WTC11 (cell line): ENCODE results near the gene LRIG3. TPM values are rescaled to one million over a fixed set of nuclear protein-coding genes. Genes with fewer than 3 reads are reported as not detected.

Experiments used
- ATAC-seq: fragments of 200-7000 bp; cut with Tn5 transposase; 2 replicates; pipeline ENCODE4 v1.10.0; 2021; ENCODE audit warnings: mild to moderate bottlenecking, moderate library complexity
- CTCF ChIA-PET: fragments of 300-600 bp; sonication (Branson Sonifier 250); formaldehyde crosslinking; loops from one replicate; lab custom pipeline; 2021; ENCODE audit warnings: antibody characterized with exemption; lab: Charles Lee
- POLR2A ChIA-PET: fragments of 350-600 bp; sonication (Branson Sonifier 250); formaldehyde crosslinking; loops from one replicate; lab custom pipeline; 2021; ENCODE audit warnings: antibody characterized with exemption; lab: Charles Lee
- DNase-seq: peaks from one replicate; pipeline ENCODE4 v3.0.0; 2021; ENCODE audit warnings: low spot score
- H3K27ac Mint-ChIP-seq: 2 replicates; pipeline ENCODE4 v1.8.0; 2021; ENCODE audit warnings: mixed read lengths
- H3K27me3 Mint-ChIP-seq: 2 replicates; pipeline ENCODE4 v1.8.0; 2021; ENCODE audit warnings: low read depth, mild to moderate bottlenecking, moderate library complexity, mixed read lengths
- H3K36me3 Mint-ChIP-seq: 2 replicates; pipeline ENCODE4 v1.8.0; 2021; ENCODE audit warnings: mixed read lengths
- H3K4me1 Mint-ChIP-seq: 2 replicates; pipeline ENCODE4 v1.8.0; 2022; ENCODE audit warnings: mixed read lengths
- H3K4me3 Mint-ChIP-seq: 2 replicates; pipeline ENCODE4 v1.8.0; 2021; ENCODE audit warnings: mild to moderate bottlenecking, moderate library complexity, mixed read lengths
- H3K9me3 Mint-ChIP-seq: 2 replicates; pipeline ENCODE4 v1.8.0; 2021; ENCODE audit warnings: mixed read lengths
- CREM ChIP-seq: sonication (generic); formaldehyde crosslinking; IDR thresholded peaks from 2 replicates; pipeline ENCODE4 v1.8.1; 2022; ENCODE audit warnings: mild to moderate bottlenecking, missing genetic modification reagents, moderate library complexity
- GRHL2 ChIP-seq: fragments of 250-450 bp; sonication (Bioruptor Pico); IDR thresholded peaks from 2 replicates; pipeline ENCODE4 v1.8.0; 2022; ENCODE audit warnings: mild to moderate bottlenecking, moderate library complexity; ENCODE audit not compliant: insufficient replicate concordance, severe bottlenecking
- SMAD4 ChIP-seq: sonication (generic); formaldehyde crosslinking; IDR thresholded peaks from 2 replicates; pipeline ENCODE4 v1.8.0; 2022; ENCODE audit warnings: mild to moderate bottlenecking, missing genetic modification reagents
- SOX15 ChIP-seq: fragments of 250-450 bp; sonication (Bioruptor Pico); IDR thresholded peaks from 2 replicates; pipeline ENCODE4 v1.9.0; 2021; ENCODE audit warnings: mild to moderate bottlenecking
- total RNA-seq: library from RNA; stranded (reverse); gene quantifications from 3 replicates; pipeline ENCODE4 v1.2.3, GENCODE V29; 2021
- TF ChIP-seq, protein P1 (sequence below): fragments of 200-600 bp; IDR thresholded peaks from 2 replicates; pipeline ENCODE4 v1.8.0; 2022; ENCODE audit warnings: antibody characterized with exemption
- TF ChIP-seq, protein P2 (sequence below): fragments of 250-450 bp; sonication (Bioruptor Pico); IDR thresholded peaks from 2 replicates; pipeline ENCODE4 v1.9.0; 2021; ENCODE audit warnings: mild to moderate bottlenecking, borderline replicate concordance
- TF ChIP-seq, protein P3 (sequence below): sonication (generic); formaldehyde crosslinking; conservative IDR thresholded peaks from 2 replicates; pipeline ENCODE4 v1.8.1; 2023; ENCODE audit warnings: mild to moderate bottlenecking, low read depth, missing genetic modification reagents, moderate library complexity
- TF ChIP-seq, protein P4 (sequence below): fragments of 250-450 bp; sonication (Bioruptor Pico); IDR thresholded peaks from 2 replicates; pipeline ENCODE4 v1.9.0; 2021; ENCODE audit warnings: mild to moderate bottlenecking
- TF ChIP-seq, protein P5 (sequence below): sonication (generic); formaldehyde crosslinking; IDR thresholded peaks from 2 replicates; pipeline ENCODE4 v1.8.0; 2022; ENCODE audit warnings: mild to moderate bottlenecking, missing genetic modification reagents
- TF ChIP-seq, protein P6 (sequence below): fragments of 250-450 bp; sonication (Bioruptor Pico); IDR thresholded peaks from 2 replicates; pipeline ENCODE4 v1.9.0; 2021; ENCODE audit warnings: moderate library complexity, mild to moderate bottlenecking, inconsistent platforms, borderline replicate concordance

Gene LRIG3
- total RNA-seq, 1 experiment from 2014 or later: 13.0 TPM

DNA sequence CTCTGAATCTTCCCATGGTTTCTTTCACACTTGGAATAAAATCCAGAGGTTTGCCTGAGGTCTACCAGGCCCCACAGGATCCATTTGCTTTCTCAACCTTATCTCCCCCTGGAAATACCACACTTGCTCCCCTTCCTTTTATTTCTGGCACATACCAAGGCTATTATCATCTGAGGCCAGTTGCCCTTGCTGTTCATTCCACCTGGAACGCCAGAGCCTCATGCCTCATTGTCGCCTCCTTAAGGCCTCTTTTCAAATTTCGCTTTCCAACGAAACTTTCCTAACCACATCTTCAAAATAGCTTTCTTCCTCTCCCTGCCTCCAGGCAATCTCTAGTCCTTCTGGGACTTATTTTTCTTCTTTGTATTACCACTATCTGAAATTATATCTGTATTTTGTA lies 11.2 kb upstream of the LRIG3 start:
- ChIA-PET CTCF (interaction anchor here (1.0 to 2.4 kb wide), 4 partner anchors 12 to 391 kb away, joined by 3 to 10 read pairs (median 6); partner anchors contain the start of gene LRIG3), POLR2A (no interaction called here)
- Mint-ChIP-seq H3K9me3 (peaks cover 7% of the 10 kb centered on the region), H3K36me3 (no peaks in the 10 kb centered on the region), H3K27me3 (no peaks in the 10 kb centered on the region), H3K27ac (no peak overlapping the region), H3K4me3 (no peak overlapping the region), H3K4me1 (peaks cover 4% of the 10 kb centered on the region)
- DNase-seq: no peak
- ATAC-seq: peak; percentile 38
- no peak for TF ChIP-seq GRHL2 (CRISPR knock-in tag)
- TF ChIP-seq, protein P1, sequence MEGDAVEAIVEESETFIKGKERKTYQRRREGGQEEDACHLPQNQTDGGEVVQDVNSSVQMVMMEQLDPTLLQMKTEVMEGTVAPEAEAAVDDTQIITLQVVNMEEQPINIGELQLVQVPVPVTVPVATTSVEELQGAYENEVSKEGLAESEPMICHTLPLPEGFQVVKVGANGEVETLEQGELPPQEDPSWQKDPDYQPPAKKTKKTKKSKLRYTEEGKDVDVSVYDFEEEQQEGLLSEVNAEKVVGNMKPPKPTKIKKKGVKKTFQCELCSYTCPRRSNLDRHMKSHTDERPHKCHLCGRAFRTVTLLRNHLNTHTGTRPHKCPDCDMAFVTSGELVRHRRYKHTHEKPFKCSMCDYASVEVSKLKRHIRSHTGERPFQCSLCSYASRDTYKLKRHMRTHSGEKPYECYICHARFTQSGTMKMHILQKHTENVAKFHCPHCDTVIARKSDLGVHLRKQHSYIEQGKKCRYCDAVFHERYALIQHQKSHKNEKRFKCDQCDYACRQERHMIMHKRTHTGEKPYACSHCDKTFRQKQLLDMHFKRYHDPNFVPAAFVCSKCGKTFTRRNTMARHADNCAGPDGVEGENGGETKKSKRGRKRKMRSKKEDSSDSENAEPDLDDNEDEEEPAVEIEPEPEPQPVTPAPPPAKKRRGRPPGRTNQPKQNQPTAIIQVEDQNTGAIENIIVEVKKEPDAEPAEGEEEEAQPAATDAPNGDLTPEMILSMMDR: 0 out of 2 replicates have a peak, but pooled peaks have one; percentile 18

DNA sequence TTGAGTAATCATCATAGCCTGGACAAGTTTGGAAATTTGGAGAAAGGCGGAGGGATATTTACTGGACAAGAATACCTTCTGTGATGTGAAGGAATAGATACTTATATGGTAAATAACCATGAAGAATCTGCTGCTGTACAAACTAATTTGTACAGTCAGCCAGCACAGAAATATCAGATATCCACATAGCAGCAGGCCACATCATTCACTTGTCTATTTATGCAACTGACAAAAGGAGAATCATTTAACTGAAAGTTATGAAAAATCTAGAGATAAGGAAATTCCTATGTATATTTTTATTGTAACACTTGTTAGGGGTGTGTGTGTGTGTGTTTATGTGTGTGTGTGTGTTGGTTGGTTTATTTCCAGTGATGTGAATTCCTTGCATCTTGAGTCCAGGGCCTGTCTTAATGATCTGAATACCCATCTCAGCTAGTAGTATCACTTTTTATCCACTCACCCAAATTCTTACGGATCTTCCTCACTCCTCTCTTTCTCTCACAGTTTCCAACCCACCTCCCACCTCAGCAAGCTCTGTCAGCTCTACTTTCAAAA lies 10.5 kb upstream of the LRIG3 start:
- Mint-ChIP-seq H3K9me3 (peaks cover 7% of the 10 kb centered on the region), H3K4me3 (no peak overlapping the region), H3K36me3 (no peaks in the 10 kb centered on the region), H3K4me1 (peaks cover 4% of the 10 kb centered on the region), H3K27me3 (no peaks in the 10 kb centered on the region), H3K27ac (no peak overlapping the region)
- TF ChIP-seq, protein P2, sequence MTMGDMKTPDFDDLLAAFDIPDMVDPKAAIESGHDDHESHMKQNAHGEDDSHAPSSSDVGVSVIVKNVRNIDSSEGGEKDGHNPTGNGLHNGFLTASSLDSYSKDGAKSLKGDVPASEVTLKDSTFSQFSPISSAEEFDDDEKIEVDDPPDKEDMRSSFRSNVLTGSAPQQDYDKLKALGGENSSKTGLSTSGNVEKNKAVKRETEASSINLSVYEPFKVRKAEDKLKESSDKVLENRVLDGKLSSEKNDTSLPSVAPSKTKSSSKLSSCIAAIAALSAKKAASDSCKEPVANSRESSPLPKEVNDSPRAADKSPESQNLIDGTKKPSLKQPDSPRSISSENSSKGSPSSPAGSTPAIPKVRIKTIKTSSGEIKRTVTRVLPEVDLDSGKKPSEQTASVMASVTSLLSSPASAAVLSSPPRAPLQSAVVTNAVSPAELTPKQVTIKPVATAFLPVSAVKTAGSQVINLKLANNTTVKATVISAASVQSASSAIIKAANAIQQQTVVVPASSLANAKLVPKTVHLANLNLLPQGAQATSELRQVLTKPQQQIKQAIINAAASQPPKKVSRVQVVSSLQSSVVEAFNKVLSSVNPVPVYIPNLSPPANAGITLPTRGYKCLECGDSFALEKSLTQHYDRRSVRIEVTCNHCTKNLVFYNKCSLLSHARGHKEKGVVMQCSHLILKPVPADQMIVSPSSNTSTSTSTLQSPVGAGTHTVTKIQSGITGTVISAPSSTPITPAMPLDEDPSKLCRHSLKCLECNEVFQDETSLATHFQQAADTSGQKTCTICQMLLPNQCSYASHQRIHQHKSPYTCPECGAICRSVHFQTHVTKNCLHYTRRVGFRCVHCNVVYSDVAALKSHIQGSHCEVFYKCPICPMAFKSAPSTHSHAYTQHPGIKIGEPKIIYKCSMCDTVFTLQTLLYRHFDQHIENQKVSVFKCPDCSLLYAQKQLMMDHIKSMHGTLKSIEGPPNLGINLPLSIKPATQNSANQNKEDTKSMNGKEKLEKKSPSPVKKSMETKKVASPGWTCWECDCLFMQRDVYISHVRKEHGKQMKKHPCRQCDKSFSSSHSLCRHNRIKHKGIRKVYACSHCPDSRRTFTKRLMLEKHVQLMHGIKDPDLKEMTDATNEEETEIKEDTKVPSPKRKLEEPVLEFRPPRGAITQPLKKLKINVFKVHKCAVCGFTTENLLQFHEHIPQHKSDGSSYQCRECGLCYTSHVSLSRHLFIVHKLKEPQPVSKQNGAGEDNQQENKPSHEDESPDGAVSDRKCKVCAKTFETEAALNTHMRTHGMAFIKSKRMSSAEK: no peak
- ATAC-seq (no peak), DNase-seq (no peak)
- CTCF ChIA-PET: interaction anchor here (1.0 to 2.4 kb wide), 4 partner anchors 11 to 390 kb away, joined by 3 to 10 read pairs (median 6); partner anchors contain the start of gene LRIG3
- POLR2A ChIA-PET: no interaction called here

DNA sequence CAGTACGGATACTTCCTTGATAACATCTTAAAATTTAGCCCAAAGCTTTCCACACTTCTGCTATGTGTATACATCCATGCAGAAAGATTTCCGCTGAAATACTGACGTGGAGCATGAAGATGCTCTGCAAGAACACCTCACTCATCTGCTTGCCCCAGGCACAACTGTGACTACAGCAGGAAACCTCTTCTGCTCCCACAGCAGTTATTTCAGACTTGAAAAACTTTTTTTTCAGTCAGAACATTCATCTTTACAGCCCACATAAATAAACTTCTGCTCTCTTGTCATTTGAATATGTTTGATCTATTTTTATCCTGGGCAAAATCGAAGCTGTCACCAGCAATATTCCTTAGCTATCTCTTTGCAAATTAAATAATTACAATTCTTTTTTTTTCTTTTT lies 6.8 kb upstream of the LRIG3 start:
- Mint-ChIP-seq H3K4me1 (peaks cover 7% of the 10 kb centered on the region), H3K27me3 (peaks cover 5% of the 10 kb centered on the region), H3K9me3 (peaks cover 7% of the 10 kb centered on the region), H3K27ac (no peak overlapping the region), H3K4me3 (no peak overlapping the region), H3K36me3 (no peaks in the 10 kb centered on the region)
- CTCF ChIA-PET: interaction anchor here (1.1 kb wide), 1 partner anchor 386 kb away, joined by 3 read pairs; no protein-coding TSS in a partner anchor
- POLR2A ChIA-PET: interaction anchor here (0.6 kb wide), 1 partner anchor 282 kb away, joined by 4 read pairs; no protein-coding TSS in a partner anchor
- DNase-seq (no peak), ATAC-seq (no peak)
- TF ChIP-seq CREM (no peak), SOX15 (CRISPR knock-in tag) (no peak)
- TF ChIP-seq, protein P3, sequence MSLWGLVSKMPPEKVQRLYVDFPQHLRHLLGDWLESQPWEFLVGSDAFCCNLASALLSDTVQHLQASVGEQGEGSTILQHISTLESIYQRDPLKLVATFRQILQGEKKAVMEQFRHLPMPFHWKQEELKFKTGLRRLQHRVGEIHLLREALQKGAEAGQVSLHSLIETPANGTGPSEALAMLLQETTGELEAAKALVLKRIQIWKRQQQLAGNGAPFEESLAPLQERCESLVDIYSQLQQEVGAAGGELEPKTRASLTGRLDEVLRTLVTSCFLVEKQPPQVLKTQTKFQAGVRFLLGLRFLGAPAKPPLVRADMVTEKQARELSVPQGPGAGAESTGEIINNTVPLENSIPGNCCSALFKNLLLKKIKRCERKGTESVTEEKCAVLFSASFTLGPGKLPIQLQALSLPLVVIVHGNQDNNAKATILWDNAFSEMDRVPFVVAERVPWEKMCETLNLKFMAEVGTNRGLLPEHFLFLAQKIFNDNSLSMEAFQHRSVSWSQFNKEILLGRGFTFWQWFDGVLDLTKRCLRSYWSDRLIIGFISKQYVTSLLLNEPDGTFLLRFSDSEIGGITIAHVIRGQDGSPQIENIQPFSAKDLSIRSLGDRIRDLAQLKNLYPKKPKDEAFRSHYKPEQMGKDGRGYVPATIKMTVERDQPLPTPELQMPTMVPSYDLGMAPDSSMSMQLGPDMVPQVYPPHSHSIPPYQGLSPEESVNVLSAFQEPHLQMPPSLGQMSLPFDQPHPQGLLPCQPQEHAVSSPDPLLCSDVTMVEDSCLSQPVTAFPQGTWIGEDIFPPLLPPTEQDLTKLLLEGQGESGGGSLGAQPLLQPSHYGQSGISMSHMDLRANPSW (CRISPR knock-in tag): no peak

DNA sequence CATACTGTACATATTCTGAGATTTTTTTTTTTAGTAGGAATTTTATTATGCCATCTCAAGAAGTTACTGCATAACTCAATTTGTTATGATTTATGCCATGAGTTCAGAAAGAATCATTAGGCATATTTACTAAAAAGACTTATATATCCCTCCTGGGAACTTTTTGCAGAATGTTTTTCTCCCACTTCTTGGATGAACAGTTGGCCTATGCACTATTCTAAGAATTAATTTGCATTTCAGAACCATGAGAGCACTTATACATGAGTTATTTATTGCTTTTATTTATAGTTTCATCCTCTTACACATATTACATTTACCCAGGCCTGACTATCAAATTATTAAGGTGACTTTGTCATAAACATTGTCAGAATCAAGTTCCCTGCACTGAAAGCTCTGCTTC lies 6.3 kb upstream of the LRIG3 start:
- ATAC-seq (no peak), DNase-seq (no peak)
- Mint-ChIP-seq H3K9me3 (peaks cover 4% of the 10 kb centered on the region), H3K36me3 (no peaks in the 10 kb centered on the region), H3K27me3 (peaks cover 5% of the 10 kb centered on the region), H3K27ac (no peak overlapping the region), H3K4me1 (peaks cover 7% of the 10 kb centered on the region), H3K4me3 (no peak overlapping the region)
- POLR2A ChIA-PET: interaction anchor here (0.6 kb wide), 1 partner anchor 281 kb away, joined by 4 read pairs; no protein-coding TSS in a partner anchor
- CTCF ChIA-PET: interaction anchor here (1.1 kb wide), 1 partner anchor 386 kb away, joined by 3 read pairs; no protein-coding TSS in a partner anchor
- TF ChIP-seq, protein P4, sequence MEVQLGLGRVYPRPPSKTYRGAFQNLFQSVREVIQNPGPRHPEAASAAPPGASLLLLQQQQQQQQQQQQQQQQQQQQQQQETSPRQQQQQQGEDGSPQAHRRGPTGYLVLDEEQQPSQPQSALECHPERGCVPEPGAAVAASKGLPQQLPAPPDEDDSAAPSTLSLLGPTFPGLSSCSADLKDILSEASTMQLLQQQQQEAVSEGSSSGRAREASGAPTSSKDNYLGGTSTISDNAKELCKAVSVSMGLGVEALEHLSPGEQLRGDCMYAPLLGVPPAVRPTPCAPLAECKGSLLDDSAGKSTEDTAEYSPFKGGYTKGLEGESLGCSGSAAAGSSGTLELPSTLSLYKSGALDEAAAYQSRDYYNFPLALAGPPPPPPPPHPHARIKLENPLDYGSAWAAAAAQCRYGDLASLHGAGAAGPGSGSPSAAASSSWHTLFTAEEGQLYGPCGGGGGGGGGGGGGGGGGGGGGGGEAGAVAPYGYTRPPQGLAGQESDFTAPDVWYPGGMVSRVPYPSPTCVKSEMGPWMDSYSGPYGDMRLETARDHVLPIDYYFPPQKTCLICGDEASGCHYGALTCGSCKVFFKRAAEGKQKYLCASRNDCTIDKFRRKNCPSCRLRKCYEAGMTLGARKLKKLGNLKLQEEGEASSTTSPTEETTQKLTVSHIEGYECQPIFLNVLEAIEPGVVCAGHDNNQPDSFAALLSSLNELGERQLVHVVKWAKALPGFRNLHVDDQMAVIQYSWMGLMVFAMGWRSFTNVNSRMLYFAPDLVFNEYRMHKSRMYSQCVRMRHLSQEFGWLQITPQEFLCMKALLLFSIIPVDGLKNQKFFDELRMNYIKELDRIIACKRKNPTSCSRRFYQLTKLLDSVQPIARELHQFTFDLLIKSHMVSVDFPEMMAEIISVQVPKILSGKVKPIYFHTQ (CRISPR knock-in tag): no peak
- no peak for TF ChIP-seq SMAD4
- TF ChIP-seq, protein P5, sequence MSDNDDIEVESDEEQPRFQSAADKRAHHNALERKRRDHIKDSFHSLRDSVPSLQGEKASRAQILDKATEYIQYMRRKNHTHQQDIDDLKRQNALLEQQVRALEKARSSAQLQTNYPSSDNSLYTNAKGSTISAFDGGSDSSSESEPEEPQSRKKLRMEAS (CRISPR knock-in tag): no peak
- TF ChIP-seq, protein P6, sequence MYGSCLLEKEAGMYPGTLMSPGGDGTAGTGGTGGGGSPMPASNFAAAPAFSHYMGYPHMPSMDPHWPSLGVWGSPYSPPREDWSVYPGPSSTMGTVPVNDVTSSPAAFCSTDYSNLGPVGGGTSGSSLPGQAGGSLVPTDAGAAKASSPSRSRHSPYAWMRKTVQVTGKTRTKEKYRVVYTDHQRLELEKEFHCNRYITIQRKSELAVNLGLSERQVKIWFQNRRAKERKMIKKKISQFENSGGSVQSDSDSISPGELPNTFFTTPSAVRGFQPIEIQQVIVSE (CRISPR knock-in tag): no peak
